HK-2 (cell line): Measurements from ENCODE around the gene TTBK1.
"Not testable (repeated sequence)": the region's sequence is repeated elsewhere in the genome, so short reads cannot be mapped to it uniquely, and the experiment has no call there.

Experiments
- DNase-seq: peaks from one replicate; pipeline ENCODE4 v3.0.0-alpha.2; 2018; ENCODE audit not compliant: unreplicated experiment

TTBK1 gene

DNA sequence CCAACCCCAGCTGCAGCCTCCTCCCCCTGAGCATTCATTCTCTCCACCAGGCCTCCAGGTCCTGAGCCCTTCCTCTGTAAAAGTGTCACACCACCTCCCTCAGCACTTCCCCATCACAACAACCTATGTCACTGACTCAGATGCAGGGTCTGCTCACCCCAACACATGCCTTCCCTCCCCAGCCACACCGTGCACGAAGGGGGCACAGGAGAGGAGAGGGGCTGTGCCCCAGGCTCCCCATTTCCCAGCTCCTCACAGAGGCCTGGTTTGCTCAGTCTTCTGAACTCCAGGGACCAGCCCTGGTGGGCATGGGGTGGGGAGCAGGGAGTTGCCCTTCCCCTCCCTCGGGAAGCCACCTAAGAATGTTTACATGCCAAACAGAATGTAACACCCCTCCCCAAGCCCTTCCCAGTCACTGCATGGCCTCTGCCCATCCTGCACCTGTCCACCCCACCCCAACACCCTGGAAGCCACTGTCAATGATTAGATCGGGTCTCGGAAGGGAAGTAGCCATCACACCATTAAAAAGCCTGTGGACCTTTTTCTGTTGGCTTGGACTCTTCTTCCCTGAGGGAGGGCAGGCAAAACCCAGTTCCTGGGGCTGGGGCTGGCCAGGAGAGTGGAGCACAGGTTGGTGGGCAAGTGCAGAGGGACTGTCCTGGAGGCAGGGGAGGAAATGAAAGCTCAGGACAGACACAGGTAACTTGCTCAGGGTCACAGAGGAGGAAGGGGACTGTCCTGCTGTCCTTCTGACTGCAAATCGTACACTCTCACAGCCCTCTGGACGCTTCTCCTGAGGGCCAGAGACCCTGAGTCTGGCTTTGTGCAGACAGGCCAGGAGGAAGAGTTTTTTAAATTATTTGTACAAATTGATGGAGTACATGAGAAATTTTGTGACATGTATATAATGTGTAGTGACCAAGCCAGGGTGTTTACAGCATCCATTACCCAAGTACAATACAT lies 44.7 kb downstream of the TTBK1 start:
- DNase-seq = no peak

DNA sequence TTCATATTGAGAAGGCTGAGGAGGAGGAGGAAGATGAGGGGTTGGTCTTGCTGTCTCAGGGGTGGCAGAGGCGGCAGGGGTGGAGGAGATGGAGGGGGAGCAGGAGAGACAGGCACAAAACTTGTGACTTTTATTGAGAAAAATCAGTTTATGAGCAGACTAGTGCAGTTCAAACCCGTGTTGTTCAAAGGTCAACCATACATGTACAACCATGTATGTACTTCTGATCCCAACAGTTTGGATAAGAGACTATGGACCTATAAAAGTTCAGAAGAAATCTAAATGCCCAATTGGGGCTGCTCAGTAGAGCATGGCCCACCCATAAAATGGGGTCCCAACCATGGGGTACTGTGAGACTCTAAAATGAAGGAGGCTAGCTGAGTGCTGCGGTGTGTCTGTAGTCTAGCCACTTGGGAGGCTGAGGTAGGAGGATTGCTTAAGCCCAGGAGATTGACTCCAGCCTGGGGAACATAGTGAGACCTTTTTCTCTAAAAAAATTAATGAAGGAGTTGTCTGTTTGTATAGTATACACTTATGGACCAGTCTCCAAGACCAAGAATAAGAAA lies 47.1 kb downstream of the TTBK1 start:
- no peak for DNase-seq

DNA sequence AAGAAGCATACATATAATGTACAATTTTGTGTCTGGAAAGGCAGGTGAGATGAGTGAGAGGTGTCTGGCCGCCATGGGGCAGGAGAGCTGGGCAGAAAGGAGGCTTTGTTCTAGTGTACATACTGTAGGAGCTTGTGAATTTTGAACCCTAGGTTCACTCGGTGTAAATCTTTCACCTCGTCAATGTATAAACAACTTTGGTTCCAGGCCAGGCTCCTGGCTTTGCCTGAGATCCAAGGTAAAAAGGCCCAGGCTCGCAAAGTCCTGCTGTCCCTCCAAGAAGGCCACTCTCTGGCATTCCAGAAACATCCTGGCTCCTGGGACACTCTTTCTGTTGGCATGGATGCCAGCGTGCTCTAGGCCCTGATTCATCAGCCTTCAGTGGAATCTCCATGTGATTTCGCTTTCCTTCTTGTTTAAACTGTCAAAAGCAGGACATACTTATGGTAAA lies 47.6 kb downstream of the TTBK1 start:
- DNase-seq = no peak

DNA sequence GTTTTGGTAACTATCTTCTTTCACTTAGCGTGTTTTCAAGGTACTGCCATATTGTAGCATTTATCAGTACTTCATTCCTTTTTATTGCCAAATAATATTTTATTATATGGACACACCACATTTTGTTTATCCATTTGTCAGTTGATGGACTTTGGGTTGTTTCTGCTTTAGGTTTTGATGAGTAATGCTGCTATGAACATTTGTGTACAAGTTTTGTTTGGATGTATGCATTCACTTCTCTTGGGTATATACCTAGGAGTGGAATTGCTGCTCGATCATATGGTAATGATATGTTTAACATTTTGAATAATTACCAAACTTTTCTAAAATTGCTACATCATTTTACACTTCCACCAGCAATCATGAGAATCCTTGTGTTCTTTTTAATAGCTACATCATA lies 48.4 kb downstream of the TTBK1 start:
- DNase-seq = no peak

DNA sequence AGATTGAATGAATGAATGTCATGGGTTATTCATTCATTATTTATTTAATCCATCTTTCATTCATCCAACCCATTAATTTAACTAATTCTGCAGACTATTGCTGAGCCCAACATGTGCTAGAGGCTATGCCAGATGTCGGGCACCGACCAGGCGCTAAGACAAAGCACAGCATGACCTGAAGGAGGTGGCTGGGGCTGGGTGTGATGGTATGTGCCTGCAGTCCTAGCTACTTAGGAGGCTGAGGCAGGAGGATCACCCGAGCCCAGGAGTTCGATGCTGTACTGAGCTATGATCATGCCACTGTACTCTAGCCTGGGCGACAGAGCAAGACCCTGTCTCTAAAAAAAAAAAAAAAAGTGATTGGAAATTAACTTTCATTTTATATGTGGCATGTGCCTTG lies 49.1 kb downstream of the TTBK1 start:
- DNase-seq = no peak

DNA sequence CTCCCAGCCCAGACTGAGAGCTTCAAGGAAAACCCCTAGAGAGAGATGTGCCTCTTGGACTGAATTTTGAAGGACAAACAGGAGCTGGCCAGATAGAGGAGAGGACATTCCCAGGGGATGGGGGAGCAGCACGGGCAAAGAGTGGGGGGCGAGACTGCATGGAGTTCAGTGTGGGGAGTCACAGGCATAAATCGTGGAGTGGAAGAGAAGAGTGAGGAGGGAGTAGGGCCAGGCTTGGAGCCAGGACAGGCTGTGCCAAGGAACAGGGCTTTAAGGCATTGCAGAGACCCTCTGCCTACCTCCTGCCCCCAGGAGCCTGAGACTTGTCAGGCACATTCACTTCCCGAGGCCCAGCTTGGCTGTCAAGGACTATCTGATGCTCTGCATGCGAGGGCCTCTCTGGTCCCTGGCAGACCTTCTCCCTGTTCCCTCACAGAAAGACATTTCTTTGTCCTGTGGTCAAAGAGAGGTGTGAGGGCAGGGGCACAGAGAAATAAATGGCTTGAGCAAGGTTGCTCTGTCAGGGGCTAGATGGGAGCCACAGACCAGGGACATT lies 49.6 kb downstream of the TTBK1 start:
- no peak for DNase-seq

DNA sequence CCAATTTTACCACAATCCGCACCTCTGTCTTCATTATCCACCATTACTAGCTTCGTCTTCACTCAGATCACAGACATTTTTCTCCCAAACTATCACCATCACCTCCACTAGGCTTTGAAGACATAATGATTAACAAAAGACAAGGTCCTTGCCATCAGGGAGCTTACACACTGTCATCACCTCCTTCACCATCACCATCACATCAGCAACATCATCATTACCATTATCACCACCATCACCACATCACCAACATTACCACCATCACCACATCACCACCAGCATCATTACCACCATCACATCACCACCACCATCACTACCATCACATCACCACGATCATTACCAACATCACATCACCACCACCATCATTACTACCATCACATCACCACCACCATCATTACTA lies 50.4 kb downstream of the TTBK1 start:
- DNase-seq = no peak

DNA sequence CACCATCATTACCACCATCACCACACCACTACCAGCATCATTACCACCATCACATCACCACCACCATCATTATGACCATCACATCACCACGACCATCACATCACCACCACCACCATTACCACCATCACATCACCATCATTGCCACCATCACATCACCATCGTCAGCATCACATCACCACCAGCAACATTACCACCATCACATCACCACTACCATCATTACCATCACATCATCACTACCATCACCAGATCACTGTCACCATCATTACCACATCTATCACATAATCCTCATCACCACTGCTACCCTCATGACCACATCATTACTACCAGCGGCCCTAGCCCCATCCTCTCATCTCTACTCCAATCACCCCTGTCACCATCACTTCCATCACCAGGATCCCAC lies 51.3 kb downstream of the TTBK1 start:
- DNase-seq = no peak

DNA sequence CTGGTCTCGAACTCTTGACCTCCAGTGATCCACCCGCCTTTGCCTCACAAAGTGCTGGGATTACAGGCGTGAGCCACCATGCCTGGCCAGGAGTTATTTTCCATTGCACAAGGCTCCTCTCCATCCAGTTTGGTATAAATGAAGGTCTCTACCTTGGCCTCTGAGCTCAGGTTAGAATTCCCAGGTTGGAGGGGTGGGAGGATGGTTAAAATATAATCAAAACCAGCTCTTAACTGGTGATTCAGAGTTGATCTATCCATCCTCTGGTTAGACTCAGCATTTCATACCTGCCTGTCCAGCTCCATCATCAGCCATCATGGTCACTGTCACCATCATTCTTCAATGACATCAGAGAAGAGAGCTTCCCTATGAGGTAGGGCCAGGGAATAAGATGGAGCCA lies 52.2 kb downstream of the TTBK1 start:
- no peak for DNase-seq

DNA sequence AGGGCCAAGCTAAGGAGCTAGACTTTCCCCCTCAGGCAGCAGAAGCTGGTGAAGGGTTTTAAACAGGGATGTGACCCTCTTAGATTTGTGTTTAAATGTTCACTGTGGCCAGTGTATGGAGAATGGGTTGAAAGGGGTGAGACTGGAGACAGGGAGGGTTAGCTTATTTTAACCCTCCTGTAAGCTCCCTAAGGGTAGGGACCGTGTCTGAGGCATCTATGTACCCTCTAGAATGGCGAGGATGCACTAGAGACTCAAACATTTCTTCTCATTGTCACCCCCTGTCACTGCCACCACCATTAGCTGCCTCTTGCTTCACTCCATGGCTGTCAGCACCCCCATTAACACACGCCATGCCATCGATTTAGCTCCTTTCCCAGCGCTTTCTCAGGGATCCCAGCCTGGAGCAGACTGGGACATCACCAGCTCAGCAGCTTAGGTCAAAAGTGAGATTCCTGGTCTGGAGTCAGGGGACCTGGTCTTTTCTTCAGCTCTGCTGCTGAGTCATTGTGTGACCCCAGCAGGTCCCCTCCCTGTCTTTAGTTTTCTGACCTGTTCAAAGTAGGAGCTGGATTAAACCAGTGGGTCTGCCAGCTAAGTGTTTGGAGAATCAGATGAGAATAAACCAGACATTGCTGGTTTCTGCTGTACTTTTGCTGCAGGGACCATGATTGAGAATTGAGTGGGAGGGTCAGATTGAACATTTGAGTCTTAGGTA lies 53.7 kb downstream of the TTBK1 start:
- no peak for DNase-seq

DNA sequence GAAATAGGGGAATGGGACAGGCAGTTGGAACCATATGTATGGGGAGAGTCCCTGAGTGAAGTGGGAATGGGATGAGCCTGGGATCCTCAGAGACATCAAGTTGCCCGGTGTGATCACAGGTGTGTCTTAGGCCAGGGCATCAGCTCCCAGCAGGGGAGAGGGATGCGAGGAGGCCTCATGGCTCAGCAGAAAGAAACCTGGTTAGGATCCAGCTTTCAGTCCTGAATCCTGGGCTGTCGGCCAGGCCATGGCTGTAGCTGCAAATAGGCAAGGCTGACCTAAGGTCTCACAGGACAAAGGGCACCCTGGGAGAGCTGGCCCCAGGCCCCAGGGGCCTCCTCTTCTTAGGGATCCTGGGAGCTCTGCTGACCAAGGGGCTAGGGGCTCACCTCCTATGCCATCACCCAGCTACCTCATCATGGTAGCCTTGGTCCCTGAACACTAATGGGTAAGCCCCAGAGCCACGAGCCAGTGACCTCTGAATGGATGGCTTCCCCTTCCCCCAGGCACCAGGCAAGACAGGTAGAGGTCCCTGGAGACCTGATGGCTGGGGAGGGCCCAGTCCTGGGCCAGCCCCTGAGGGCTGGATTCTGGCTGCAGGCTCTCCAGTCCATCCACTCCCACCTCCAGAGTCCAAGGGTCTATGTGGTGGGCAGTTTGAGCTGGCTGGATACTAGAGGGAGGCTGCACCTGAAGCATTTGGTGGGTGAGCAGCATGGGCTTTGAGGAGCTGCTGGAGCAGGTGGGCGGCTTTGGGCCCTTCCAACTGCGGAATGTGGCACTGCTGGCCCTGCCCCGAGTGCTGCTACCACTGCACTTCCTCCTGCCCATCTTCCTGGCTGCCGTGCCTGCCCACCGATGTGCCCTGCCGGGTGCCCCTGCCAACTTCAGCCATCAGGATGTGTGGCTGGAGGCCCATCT lies 54.6 kb downstream of the TTBK1 start, which contains the start of gene SLC22A7:
Gene SLC22A7, plus strand, starts transcription at position 617 of the 921 bp plus-strand sequence. Its CDS starts 99 bp downstream, at position 716.
- DNase-seq = no peak

DNA sequence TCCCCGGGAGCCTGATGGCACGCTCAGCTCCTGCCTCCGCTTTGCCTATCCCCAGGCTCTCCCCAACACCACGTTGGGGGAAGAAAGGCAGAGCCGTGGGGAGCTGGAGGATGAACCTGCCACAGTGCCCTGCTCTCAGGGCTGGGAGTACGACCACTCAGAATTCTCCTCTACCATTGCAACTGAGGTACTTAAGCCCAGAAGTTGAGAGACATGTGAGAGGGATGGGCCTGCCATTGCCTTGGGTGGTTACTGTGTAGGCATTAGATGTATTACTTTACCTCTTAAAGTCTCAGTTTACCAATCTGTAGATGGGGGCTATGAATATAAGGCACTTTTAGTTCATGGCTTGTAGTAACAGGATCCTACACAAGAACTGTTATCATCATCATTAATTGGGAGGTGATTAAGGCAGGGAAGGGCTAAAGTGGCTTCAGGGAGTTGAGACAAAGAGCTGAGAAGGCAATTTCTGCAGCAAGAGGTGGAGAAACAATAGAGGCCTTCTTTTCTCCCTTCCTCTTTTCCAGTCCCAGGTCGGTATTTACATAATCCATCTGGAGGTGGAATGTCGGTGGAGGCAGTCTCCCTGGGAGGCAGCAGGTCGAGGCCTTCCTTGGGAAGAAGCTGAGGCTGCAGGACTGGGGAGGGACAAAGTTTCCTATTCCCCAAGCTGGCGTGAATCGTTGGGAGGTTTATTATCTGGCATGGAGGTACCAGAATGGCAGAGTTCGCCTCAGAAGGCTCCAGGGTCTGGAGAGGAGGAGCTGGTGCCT lies 55.5 kb downstream of the TTBK1 start:
- DNase-seq = no peak

DNA sequence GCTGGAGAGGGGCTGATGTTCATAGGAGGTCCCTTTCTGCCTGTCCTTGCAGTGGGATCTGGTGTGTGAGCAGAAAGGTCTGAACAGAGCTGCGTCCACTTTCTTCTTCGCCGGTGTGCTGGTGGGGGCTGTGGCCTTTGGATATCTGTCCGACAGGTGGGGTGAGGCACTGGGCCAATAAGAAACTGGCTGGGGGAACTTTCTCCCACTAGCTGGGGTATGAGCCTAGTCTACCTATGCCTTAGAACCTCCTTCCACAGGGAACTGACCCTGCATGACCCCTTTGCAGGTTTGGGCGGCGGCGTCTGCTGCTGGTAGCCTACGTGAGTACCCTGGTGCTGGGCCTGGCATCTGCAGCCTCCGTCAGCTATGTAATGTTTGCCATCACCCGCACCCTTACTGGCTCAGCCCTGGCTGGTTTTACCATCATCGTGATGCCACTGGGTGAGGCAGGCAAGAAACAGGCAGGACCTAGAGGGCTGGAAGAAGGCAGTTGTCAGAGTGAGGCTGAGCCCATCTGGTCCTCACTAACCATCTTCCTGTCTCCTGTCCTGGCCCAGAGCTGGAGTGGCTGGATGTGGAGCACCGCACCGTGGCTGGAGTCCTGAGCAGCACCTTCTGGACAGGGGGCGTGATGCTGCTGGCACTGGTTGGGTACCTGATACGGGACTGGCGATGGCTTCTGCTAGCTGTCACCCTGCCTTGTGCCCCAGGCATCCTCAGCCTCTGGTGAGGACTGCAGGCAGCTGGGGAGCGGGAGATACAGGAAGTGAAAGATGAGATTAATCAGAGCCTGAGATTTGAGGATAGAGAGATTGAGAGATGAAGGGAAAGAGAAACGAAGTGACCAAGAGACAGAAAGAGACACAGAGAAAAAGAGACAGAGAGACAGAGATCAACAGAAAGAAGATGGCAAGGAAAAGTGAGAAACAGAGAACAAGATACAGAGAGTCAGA lies 56.3 kb downstream of the TTBK1 start:
- DNase-seq = no peak

DNA sequence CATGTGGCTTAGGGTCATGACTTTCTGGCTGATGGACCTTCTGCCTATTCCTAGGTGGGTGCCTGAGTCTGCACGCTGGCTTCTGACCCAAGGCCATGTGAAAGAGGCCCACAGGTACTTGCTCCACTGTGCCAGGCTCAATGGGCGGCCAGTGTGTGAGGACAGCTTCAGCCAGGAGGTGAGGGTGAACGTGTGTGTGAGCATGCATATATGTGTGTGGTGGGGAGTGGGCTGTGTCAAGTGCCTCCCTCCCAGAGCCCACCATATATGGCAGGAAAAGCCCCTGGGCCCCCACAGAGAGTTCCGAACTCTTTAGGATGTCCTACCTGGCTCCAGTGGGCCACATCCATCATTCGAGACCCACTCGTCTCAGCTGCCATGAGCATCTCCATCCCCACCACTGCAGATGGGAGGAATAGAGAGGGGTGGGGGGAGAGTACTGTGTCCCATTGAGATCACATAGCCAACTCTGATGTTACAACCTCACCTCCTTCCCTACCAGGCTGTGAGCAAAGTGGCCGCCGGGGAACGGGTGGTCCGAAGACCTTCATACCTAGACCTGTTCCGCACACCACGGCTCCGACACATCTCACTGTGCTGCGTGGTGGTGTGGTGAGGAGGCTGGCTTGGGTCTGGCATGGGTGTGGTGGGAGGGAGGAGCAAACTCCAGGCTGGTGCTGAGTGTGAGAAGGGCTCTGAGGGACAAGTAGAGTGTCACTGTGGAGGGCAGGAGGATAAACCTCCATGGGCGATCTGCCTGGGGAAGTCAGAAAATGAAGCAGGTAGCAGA lies 58.0 kb downstream of the TTBK1 start:
- no peak for DNase-seq

DNA sequence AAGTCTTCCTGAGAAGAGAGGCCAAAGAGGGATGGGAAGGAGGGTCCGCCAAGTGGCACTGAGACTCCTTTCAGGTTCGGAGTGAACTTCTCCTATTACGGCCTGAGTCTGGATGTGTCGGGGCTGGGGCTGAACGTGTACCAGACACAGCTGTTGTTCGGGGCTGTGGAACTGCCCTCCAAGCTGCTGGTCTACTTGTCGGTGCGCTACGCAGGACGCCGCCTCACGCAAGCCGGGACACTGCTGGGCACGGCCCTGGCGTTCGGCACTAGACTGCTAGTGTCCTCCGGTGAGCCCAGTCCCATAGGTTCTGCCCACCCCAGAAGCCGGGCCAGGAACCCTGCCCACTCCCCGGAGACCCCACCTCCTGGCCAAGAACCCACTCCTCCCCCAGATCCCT lies 58.8 kb downstream of the TTBK1 start:
- DNase-seq = no peak

DNA sequence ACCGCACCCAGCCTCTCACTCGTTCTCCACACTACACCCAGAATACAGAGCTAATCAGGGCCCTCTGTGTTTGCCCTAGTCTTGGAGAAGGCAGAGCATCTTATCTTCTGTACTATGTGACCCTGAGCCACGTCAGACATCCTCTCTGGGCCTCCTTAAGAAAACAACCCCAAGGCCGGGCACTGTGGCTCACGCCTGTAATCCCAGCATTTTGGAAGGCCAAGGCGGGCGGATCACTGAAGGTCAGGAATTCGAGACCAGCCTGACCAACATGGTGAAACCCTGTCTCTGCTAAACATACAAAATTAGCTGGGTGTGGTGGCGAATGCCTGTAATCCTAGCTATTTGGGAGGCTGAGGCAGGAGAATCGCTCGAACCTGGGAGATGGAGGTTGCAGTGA lies 59.7 kb downstream of the TTBK1 start:
- DNase-seq = not testable (repeated sequence)

DNA sequence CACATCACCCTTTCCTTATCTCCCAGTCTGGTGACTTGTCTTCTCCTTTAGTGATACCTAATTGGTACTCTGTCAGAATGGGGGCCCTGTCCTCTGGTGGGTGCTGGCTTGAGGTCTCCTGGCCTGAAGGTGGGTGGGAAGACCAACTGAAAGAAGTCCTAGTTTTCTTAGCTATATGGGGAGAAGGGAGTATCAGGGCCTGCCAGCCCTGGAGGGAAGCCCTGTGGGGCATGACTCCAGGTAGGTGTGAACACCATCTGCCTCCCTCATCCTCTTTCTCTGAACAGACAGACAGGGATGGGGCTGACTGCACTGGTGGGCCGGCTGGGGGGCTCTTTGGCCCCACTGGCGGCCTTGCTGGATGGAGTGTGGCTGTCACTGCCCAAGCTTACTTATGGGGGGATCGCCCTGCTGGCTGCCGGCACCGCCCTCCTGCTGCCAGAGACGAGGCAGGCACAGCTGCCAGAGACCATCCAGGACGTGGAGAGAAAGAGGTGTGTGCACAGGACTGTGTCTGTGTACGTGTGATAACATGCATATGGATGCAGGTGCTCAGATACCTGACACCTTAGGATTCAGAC lies 60.6 kb downstream of the TTBK1 start:
- no peak for DNase-seq

DNA sequence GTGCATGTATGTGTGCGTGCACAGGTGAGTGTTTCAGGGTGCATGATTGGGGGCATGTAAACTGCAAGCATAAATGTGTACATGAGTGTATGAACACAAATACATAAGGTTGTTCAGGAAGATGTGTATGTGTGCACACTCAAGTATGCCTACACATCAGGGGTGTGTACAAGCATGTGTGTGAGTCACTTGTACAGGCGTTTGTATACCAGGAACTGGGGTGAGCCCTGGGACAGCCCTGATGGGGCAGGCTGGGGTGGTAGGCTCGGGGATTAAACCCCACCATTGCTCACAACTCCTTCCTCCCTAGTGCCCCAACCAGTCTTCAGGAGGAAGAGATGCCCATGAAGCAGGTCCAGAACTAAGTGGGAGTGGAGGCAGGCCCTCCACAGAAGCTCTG lies 61.1 kb downstream of the TTBK1 start:
- DNase-seq = no peak
